Adipocyte (in vitro differentiated cells): ENCODE results near the gene RHOB.
A peak's percentile ranks its signal among the peaks of the same experiment; 100 is the strongest.
"Not testable (repeated sequence)": the region's sequence is repeated elsewhere in the genome, so short reads cannot be mapped to it uniquely, and the experiment has no call there.

ENCODE experiments used
- DNase-seq: peaks from one replicate; pipeline ENCODE4 v3.0.0-alpha.2; 2015; ENCODE audit warnings: low read depth
- H3K27me3 ChIP-seq: replicated peaks from 2 replicates; pipeline ENCODE4 v1.7.0; 2013; ENCODE audit warnings: mild to moderate bottlenecking, low read length, moderate library complexity; ENCODE audit not compliant: control insufficient read depth, insufficient read depth
- H3K36me3 ChIP-seq: 2 replicates; pipeline ENCODE4 v1.7.0; 2013; ENCODE audit warnings: low read length, mild to moderate bottlenecking, moderate library complexity; ENCODE audit not compliant: control insufficient read depth, insufficient read depth, severe bottlenecking
- H3K4me1 ChIP-seq: 2 replicates; pipeline ENCODE4 v1.7.0; 2013; ENCODE audit warnings: mild to moderate bottlenecking, low read length, moderate library complexity; ENCODE audit not compliant: control insufficient read depth, insufficient read depth
- H3K4me3 ChIP-seq: 2 replicates; pipeline ENCODE4 v1.7.0; 2013; ENCODE audit warnings: mild to moderate bottlenecking, low read length, moderate library complexity
- H3K9ac ChIP-seq: 2 replicates; pipeline ENCODE4 v1.7.0; 2013; ENCODE audit warnings: mild to moderate bottlenecking, low read length, moderate library complexity
- H3K9me3 ChIP-seq: 2 replicates; pipeline ENCODE4 v1.7.0; 2013; ENCODE audit warnings: mild to moderate bottlenecking, low read length, moderate library complexity; ENCODE audit not compliant: control insufficient read depth

Gene RHOB

GRCh38 chr2:20491739-20492531 is 45.1 kb downstream of the RHOB start:
- no peaks in the 10 kb centered on the region for H3K27me3 ChIP-seq
- no peak overlapping the region for H3K9ac ChIP-seq
- H3K4me3 ChIP-seq, result no peak overlapping the region
- no peak for DNase-seq
- no peaks in the 10 kb centered on the region for H3K36me3 ChIP-seq
- no peaks in the 10 kb centered on the region for H3K9me3 ChIP-seq
- peaks cover 26% of the 10 kb centered on the region for H3K4me1 ChIP-seq

- H3K4me1 ChIP-seq, result peaks cover 26% of the 10 kb centered on the region
- H3K36me3 ChIP-seq, DNase-seq, H3K27me3 ChIP-seq, H3K9ac ChIP-seq, H3K9me3 ChIP-seq, H3K4me3 ChIP-seq: not testable (repeated sequence)
Measured at GRCh38 chr2:20493095-20493494, 46.2 kb downstream of the RHOB start.

- no peak overlapping the region for H3K4me3 ChIP-seq
- H3K9ac ChIP-seq, result no peak overlapping the region
- no peaks in the 10 kb centered on the region for H3K9me3 ChIP-seq
- no peaks in the 10 kb centered on the region for H3K27me3 ChIP-seq
- DNase-seq, result peak; percentile 82
- H3K36me3 ChIP-seq, result no peaks in the 10 kb centered on the region
- H3K4me1 ChIP-seq, result peaks cover 26% of the 10 kb centered on the region
Measured at GRCh38 chr2:20494241-20494640, 47.4 kb downstream of the RHOB start.

GRCh38 chr2:20496076-20496872 is 49.4 kb downstream of the RHOB start:
- DNase-seq, result peak; percentile 70
- H3K4me3 ChIP-seq, result no peak overlapping the region

GRCh38 chr2:20496942-20497341 is 50.1 kb downstream of the RHOB start:
- no peak for DNase-seq
- Histone ChIP-seq H3K9me3 (no peaks in the 10 kb centered on the region), H3K36me3 (no peaks in the 10 kb centered on the region), H3K4me1 (peaks cover 27% of the 10 kb centered on the region), H3K4me3 (no peak overlapping the region), H3K27me3 (no peaks in the 10 kb centered on the region), H3K9ac (no peak overlapping the region)

More at GRCh38 chr2:20496076-20496872, 49.4 kb downstream of the RHOB start:
- H3K4me1 ChIP-seq, result peaks cover 23% of the 10 kb centered on the region
- H3K9ac ChIP-seq, result no peak overlapping the region
- no peaks in the 10 kb centered on the region for H3K27me3 ChIP-seq
- H3K9me3 ChIP-seq, result no peaks in the 10 kb centered on the region
- no peaks in the 10 kb centered on the region for H3K36me3 ChIP-seq
